Lower leg skin (tissue), 4 donors: ENCODE measurements around the gene PROM2. TPM values are rescaled to one million over a fixed set of nuclear protein-coding genes. Genes with fewer than 3 reads are reported as not detected.
A peak's percentile ranks its signal among the peaks of the same experiment; 100 is the strongest.
"Not testable (repeated sequence)": the region's sequence is repeated elsewhere in the genome, so short reads cannot be mapped to it uniquely, and the experiment has no call there.

Experiments used
- DNase-seq, 2 donors: peaks; one replicate each; pipeline ENCODE4 v3.0.0-alpha.2; 2019; ENCODE audit warnings: low spot score in 2 of 2
- H3K4me3 ChIP-seq: fragments of 200-600 bp; sonication (generic); 2 replicates; pipeline ENCODE4 v1.5.1; 2017; ENCODE audit warnings: mild to moderate bottlenecking, low read depth; ENCODE audit not compliant: poor library complexity, severe bottlenecking
- POLR2A ChIP-seq, 2 donors: fragments of 450-650 bp; IDR thresholded peaks; one replicate each; pipeline ENCODE4 v1.6.1; 2016 to 2017; ENCODE audit warnings: antibody characterized with exemption in 2 of 2, mild to moderate bottlenecking in 1 of 2, moderate library complexity in 1 of 2
- WGBS, 2 donors: methylation state at CpG; one replicate each; pipeline ENCODE4 v1.1.5; 2018; 5-methylcytosine and 5-hydroxymethylcytosine counted together
- intact Hi-C: fragments of 100-400 bp; cut with DNase I; formaldehyde crosslinking; loops from one replicate; pipeline ENCODE4 v1.15.0; 2023; ENCODE audit warnings: low total_unique reads
- total RNA-seq, 4 donors: library from RNA; depleted of rRNA; stranded (reverse); fragments of >200 nt; gene quantifications; one replicate each; pipeline ENCODE4 v1.1.0, GENCODE V29; 2016
- TF ChIP-seq, protein P1 (sequence below), 3 donors: fragments of 450-650 bp; IDR thresholded peaks; one replicate each; pipeline ENCODE4 v1.5.1; 2016; ENCODE audit warnings: antibody characterized with exemption in 3 of 3, mild to moderate bottlenecking in 3 of 3, moderate library complexity in 2 of 3

PROM2 gene
- total RNA-seq, 4 donors from 2014 or later: 87.0 to 272 (median 98.0) TPM

DNA sequence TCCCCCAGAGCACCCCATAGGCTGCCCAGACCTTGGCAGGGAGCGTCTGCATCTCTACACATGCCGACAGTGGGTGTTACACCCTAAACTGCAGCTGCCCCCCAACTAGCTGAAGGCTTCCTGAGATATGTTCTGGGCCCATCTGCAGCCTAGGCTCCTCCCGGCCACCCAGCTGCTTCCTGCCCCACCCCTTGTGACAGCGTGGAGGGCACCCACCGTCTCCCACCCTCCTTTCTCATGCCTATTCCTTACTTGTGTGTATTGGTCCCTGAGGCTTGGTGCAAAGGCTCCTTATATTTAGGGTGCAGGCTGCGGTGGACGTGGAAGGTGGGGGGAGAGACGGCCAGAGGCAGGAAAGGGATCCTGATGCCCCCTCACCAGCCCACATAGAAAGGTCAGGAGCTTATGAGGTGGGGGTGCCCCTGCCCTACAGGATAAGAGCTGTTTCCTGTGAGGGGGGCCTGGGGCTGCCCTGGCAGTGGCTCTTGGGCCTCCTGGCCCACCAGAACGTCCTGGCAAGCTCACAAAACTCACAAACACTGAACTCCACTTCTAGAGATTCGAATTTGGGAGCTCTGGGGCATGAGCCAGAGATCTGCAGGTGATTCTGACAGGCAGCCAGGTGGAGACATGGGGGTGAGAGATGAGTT lies 7.3 kb upstream of the PROM2 start:
- intact Hi-C loops: no loop called here
- WGBS, 2 donors: 77 to 78% methylated on average over 10 of the region's 10 CpGs

DNA sequence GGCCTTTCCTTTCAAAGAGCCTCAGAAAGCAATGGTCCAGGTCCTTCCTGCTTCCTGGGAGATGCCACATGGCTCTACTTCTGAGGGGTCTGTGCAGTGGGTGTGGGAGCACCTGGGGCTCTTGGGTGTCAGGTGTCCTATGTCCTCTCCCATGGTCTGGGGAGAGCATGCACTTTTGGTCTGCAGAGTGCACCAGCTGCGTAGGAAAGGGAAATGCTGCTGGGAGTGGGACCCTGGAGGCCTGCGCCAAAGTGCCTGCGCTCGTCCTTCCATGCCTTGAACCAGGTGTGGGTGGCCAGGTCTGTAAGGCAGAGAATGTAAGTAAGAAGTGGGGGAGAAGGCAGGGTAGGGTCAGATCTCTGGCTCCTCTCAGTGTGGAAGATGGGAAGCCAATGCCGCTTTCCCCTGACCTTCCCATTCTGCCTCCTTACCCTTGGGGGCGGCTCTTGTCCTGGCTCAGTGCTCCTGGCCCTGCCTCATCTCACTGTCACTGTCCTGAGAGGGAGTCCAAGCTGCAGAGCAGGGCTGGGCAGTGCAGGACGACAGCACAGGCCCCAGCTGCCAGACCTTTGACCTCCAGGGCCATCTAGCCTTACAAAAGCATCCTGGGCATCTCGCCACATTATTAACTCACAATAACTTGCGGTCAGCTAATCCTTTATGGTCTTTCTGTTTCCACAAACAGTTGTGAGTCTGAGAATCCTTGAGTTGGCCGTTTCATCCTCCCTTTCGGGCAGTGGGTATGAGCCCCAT lies 6.6 kb upstream of the PROM2 start:
- no peak overlapping the region for H3K4me3 ChIP-seq
- WGBS, 2 donors: 86 to 87% methylated on average over 11 of the region's 11 CpGs
- intact Hi-C loops: no loop called here
- TF ChIP-seq POLR2A (IDR thresholded peaks at IDR 0.05): no peak
- TF ChIP-seq, protein P1, sequence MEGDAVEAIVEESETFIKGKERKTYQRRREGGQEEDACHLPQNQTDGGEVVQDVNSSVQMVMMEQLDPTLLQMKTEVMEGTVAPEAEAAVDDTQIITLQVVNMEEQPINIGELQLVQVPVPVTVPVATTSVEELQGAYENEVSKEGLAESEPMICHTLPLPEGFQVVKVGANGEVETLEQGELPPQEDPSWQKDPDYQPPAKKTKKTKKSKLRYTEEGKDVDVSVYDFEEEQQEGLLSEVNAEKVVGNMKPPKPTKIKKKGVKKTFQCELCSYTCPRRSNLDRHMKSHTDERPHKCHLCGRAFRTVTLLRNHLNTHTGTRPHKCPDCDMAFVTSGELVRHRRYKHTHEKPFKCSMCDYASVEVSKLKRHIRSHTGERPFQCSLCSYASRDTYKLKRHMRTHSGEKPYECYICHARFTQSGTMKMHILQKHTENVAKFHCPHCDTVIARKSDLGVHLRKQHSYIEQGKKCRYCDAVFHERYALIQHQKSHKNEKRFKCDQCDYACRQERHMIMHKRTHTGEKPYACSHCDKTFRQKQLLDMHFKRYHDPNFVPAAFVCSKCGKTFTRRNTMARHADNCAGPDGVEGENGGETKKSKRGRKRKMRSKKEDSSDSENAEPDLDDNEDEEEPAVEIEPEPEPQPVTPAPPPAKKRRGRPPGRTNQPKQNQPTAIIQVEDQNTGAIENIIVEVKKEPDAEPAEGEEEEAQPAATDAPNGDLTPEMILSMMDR (IDR thresholded peaks at IDR 0.05): no peak
- DNase-seq: peak; percentile 8 to 63

More for the DNA sequence above, 7.3 kb upstream of the PROM2 start:
- peak; percentile 5 to 66 for DNase-seq
- no peak overlapping the region for H3K4me3 ChIP-seq
- TF ChIP-seq, protein P1 (IDR thresholded peaks at IDR 0.05): no peak
- TF ChIP-seq POLR2A (IDR thresholded peaks at IDR 0.05): no peak

DNA sequence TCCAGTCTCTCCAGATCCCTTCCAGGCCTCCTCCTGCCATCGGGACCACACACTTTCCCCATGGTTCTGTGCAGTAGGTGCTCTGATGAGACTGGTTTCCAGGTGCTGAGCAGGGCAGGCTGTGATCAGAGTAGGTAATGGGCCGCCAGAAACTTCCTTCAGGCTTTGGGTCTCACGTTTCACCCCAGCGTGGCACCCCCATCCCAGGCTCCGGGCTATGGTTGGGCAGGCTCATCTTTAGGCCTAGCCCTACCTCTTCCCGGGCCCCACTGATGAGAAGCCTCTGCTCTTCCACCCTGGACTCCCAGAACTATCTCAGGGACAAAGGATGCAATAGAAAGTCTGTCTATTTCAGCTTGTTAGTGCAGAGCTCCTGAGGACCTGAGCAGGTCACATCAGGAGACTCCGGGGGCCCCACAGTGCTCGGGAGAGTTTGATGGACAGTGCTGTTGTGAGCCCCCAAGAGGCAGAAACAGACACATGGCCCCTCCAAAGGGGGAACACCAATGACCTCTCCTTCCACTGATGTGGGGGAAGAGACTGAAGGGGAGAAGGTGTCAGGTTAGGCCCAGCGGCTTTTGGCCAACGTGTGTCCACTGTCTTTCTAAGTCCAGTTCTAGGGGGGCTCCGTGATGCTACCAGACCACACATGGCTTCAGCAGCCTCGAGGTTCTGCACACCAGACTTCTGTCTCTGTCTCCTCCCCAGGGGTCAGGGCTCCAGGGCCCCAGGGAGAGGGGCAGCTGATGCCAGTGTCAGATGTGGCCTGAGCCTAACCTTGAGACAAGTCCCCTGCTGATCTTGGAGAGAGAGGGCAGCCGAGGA lies 5.8 kb upstream of the PROM2 start:
- 90% methylated on average over 13 of the region's 13 CpGs for WGBS, 2 donors
- intact Hi-C loops: no loop called here
- H3K4me3 ChIP-seq: no peak overlapping the region
- TF ChIP-seq POLR2A (IDR thresholded peaks at IDR 0.05): no peak
- TF ChIP-seq, protein P1 (IDR thresholded peaks at IDR 0.05): no peak
- peak; percentile 8 to 76 for DNase-seq

DNA sequence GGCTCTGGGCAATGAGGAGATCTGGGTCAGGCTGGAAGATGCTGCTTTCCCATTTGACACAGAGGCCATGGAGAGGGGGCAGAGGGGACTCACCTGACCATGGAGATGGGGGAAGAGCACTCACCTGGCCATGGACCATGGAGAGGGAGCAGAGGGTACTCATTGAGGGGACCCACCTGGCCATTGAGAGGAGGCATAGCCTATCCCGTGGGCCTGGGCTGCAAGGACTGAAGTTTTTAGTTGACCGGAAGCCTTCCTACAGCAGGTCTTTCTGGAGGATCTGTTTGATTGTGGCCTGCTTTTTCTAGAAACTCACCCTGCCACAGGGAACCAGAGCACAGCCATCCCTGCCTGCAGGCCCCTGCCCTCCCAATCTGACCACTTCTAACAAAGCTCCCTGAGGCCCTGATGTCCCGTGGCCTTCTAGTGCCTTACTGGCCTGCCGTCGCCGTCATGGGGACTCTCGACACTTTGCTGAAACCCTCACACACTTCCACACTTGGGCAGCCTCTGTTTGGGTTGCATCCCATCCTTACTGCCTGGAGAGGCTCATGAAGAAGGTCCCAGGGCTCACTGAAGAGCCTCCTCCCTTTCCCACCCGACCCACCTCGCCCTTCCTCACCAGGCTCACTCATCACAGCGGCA lies 5.1 kb upstream of the PROM2 start:
- no peak overlapping the region for H3K4me3 ChIP-seq
- intact Hi-C loops: no loop called here
- 90 to 95% methylated on average over 10 of the region's 10 CpGs for WGBS, 2 donors
- no peak for TF ChIP-seq POLR2A (IDR thresholded peaks at IDR 0.05)
- TF ChIP-seq, protein P1 (IDR thresholded peaks at IDR 0.05): no peak
- DNase-seq: peak in 1 of 2 donors; percentile 76

DNA sequence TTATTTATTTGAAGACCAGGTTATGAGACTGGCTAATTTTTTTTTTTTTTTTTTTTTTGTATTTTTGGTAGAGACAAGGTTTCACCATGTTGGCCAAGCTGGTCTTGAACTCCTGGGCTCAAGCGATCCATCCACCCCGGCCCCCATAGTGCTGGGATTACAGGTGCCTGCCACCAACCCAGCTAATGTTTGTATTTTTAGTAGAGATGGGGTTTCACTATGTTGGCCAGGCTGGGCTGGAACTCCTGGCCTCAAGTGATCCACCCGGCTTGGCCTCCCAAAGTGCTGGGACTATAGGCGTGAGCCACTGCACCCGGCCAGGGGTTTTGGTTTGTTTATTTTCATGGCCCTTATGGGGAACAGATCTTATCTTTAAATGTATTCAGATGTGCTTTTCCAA lies 4.5 kb upstream of the PROM2 start:
- 82 to 88% methylated on average over 5 of the region's 5 CpGs for WGBS, 2 donors
- intact Hi-C loops, H3K4me3 ChIP-seq: not testable (repeated sequence)
- peak; percentile 6 to 45 for DNase-seq
